K562 (cell line): ENCODE measurements around the gene SP6. TPM values are rescaled to one million over a fixed set of nuclear protein-coding genes. Genes with fewer than 3 reads are reported as not detected.

Source experiments
- BRD9 ChIP-seq: fragments of 450-650 bp; IDR thresholded peaks from 2 replicates; pipeline ENCODE4 v1.6.1; 2018; ENCODE audit warnings: low read depth; ENCODE audit not compliant: partially characterized antibody
- HNRNPL ChIP-seq: fragments of 200-400 bp; formaldehyde crosslinking; IDR thresholded peaks from 2 replicates; pipeline ENCODE4 v1.6.1; 2017; ENCODE audit warnings: low read depth, mild to moderate bottlenecking, low read length
- KDM2B ChIP-seq: fragments of 250-450 bp; sonication (Bioruptor Pico); IDR thresholded peaks from 2 replicates; pipeline ENCODE4 v1.8.0; 2021; ENCODE audit warnings: mild to moderate bottlenecking, moderate library complexity
- POLR2AphosphoS5 ChIP-seq: IDR thresholded peaks from 2 replicates; pipeline ENCODE4 v1.6.1; 2011; ENCODE audit warnings: mild to moderate bottlenecking, low read depth, low read length, moderate library complexity; ENCODE audit not compliant: control insufficient read depth, insufficient read depth
- PYGO2 ChIP-seq: fragments of 450-650 bp; IDR thresholded peaks from 2 replicates; pipeline ENCODE4 v1.6.1; 2016; ENCODE audit warnings: mild to moderate bottlenecking, missing genetic modification characterization, moderate library complexity, missing compliant biosample characterization
- STAG1 ChIP-seq: sonication (generic); formaldehyde crosslinking; IDR thresholded peaks from 2 replicates; pipeline ENCODE4 v1.5.0; 2020; ENCODE audit warnings: missing genetic modification reagents, borderline replicate concordance
- ZBTB17 ChIP-seq: fragments of 450-650 bp; formaldehyde crosslinking; IDR thresholded peaks from 2 replicates; pipeline ENCODE4 v1.4.0; 2020; ENCODE audit warnings: mild to moderate bottlenecking
- ZNF766 ChIP-seq: fragments of 200-800 bp; sonication (Bioruptor generic); conservative IDR thresholded peaks from 2 replicates; pipeline ENCODE4 v1.6.1; 2016; ENCODE audit warnings: missing genetic modification characterization, missing compliant biosample characterization
- polyA plus RNA-seq, 8 experiments: library from polyadenylated mRNA; depleted of rRNA in 4 of 8; stranded (reverse) in 5 of 8; unstranded in 3 of 8; fragments of >200 nt; fragmentation: Nextera tagmentation in 2 of 8; fragmentation: Illumina TruSeq in 1 of 8; extraction: Ambion mirVana in 2 of 8; extraction: Trizol in 1 of 8; gene quantifications; 2 replicates each; pipeline versions ENCODE4 v1.2.1 to v1.2.3, GENCODE V29; 2011 to 2014; ENCODE audit warnings: inconsistent platforms in 1 of 8, missing spikeins in 1 of 8
- total RNA-seq, 7 experiments: library from RNA; depleted of rRNA in 6 of 7; stranded (reverse); fragments of >200 nt in 6 of 7; fragmentation: Illumina TruSeq in 2 of 7; extraction: Trizol in 2 of 7; gene quantifications; 2 replicates each; pipeline versions ENCODE4 v1.2.1 to v1.2.3, GENCODE V29; 2011 to 2021; ENCODE audit warnings: low replicate concordance in 1 of 7
- TF ChIP-seq, protein P1 (sequence below): sonication (generic); formaldehyde crosslinking; IDR thresholded peaks from 2 replicates; pipeline ENCODE4 v1.8.1; 2023; ENCODE audit warnings: mild to moderate bottlenecking, missing genetic modification reagents
- TF ChIP-seq, protein P2 (sequence below): fragments of 250-450 bp; sonication (Bioruptor Pico); IDR thresholded peaks from 2 replicates; pipeline ENCODE4 v1.4.0; 2020; ENCODE audit warnings: borderline replicate concordance
- TF ChIP-seq, protein P3 (sequence below): IDR thresholded peaks from 2 replicates; pipeline ENCODE4 v1.6.1; 2011; ENCODE audit warnings: borderline replicate concordance, low read depth, mild to moderate bottlenecking, moderate library complexity, low read length; ENCODE audit not compliant: insufficient read depth, poor library complexity, severe bottlenecking
- TF ChIP-seq, protein P4 (sequence below): fragments of 450-650 bp; formaldehyde crosslinking; IDR thresholded peaks from 2 replicates; pipeline ENCODE4 v1.4.0; 2020; ENCODE audit warnings: mild to moderate bottlenecking, moderate library complexity

Gene SP6
- total and polyA plus RNA-seq, 9 of the 15 experiments (the other 6 are each of a cell fraction or from before 2014, with no cell fraction given): 0.11 to 7.9 (median 2.2) TPM

DNA sequence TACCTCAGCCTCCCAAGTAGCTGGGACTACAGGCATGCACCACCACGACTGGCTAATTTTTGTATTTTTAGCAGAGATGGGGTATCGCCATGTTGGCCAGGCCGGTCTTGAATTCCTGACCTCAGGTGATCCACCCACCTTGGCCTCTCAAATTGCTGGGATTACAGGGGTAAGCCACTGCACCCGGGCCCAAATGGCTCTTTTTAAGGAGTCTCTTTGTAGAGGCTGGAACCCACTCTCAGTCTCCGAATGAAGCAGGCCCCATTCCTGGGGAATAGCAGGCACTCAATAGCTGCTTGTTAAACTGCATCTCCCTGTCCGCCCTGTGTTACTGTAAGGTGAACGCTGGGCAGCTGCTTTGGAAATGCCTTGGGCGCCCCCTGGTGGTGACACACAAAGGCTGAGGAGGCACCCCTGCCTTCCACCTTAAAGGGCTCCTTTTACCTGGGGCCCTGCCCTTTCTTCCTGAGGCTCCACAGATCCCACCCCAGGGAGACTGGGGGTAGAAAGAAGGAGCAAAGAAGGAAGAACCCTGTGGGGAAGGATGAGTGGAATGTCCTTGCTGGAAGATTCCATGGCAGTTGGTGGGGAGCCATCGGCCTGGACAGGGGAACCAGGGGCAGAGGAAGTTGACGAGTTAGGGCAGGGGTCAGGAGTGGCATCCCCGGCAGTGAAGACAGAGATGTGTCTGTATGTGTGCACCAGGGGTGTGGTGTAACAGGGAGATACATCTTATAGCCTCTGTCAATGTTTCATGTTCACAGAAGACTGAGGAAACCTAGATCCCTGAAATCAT is 39.0 kb upstream of the SP6 start (continued):
- TF ChIP-seq, protein P1, sequence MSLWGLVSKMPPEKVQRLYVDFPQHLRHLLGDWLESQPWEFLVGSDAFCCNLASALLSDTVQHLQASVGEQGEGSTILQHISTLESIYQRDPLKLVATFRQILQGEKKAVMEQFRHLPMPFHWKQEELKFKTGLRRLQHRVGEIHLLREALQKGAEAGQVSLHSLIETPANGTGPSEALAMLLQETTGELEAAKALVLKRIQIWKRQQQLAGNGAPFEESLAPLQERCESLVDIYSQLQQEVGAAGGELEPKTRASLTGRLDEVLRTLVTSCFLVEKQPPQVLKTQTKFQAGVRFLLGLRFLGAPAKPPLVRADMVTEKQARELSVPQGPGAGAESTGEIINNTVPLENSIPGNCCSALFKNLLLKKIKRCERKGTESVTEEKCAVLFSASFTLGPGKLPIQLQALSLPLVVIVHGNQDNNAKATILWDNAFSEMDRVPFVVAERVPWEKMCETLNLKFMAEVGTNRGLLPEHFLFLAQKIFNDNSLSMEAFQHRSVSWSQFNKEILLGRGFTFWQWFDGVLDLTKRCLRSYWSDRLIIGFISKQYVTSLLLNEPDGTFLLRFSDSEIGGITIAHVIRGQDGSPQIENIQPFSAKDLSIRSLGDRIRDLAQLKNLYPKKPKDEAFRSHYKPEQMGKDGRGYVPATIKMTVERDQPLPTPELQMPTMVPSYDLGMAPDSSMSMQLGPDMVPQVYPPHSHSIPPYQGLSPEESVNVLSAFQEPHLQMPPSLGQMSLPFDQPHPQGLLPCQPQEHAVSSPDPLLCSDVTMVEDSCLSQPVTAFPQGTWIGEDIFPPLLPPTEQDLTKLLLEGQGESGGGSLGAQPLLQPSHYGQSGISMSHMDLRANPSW (CRISPR knock-in tag): no peak
- TF ChIP-seq HNRNPL (no peak), BRD9 (no peak), PYGO2 (tag) (no peak), ZNF766 (no peak), KDM2B (0 out of 2 replicates have a peak, but pooled peaks have one; percentile 50), STAG1 (CRISPR knock-in tag) (peak; percentile 96), POLR2AphosphoS5 (no peak), ZBTB17 (CRISPR knock-in tag) (no peak)
- TF ChIP-seq, protein P2, sequence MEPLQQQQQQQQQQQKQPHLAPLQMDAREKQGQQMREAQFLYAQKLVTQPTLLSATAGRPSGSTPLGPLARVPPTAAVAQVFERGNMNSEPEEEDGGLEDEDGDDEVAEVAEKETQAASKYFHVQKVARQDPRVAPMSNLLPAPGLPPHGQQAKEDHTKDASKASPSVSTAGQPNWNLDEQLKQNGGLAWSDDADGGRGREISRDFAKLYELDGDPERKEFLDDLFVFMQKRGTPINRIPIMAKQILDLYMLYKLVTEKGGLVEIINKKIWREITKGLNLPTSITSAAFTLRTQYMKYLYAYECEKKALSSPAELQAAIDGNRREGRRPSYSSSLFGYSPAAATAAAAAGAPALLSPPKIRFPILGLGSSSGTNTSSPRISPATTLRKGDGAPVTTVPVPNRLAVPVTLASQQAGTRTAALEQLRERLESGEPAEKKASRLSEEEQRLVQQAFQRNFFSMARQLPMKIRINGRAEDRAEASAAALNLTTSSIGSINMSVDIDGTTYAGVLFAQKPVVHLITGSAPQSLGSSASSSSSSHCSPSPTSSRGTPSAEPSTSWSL: no peak
- TF ChIP-seq, protein P3, sequence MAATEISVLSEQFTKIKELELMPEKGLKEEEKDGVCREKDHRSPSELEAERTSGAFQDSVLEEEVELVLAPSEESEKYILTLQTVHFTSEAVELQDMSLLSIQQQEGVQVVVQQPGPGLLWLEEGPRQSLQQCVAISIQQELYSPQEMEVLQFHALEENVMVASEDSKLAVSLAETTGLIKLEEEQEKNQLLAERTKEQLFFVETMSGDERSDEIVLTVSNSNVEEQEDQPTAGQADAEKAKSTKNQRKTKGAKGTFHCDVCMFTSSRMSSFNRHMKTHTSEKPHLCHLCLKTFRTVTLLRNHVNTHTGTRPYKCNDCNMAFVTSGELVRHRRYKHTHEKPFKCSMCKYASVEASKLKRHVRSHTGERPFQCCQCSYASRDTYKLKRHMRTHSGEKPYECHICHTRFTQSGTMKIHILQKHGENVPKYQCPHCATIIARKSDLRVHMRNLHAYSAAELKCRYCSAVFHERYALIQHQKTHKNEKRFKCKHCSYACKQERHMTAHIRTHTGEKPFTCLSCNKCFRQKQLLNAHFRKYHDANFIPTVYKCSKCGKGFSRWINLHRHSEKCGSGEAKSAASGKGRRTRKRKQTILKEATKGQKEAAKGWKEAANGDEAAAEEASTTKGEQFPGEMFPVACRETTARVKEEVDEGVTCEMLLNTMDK: peak; percentile 28
- TF ChIP-seq, protein P4, sequence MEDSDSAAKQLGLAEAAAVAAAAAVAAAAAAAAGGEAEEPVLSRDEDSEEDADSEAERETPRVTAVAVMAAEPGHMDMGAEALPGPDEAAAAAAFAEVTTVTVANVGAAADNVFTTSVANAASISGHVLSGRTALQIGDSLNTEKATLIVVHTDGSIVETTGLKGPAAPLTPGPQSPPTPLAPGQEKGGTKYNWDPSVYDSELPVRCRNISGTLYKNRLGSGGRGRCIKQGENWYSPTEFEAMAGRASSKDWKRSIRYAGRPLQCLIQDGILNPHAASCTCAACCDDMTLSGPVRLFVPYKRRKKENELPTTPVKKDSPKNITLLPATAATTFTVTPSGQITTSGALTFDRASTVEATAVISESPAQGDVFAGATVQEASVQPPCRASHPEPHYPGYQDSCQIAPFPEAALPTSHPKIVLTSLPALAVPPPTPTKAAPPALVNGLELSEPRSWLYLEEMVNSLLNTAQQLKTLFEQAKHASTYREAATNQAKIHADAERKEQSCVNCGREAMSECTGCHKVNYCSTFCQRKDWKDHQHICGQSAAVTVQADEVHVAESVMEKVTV (CRISPR knock-in tag): peak; percentile 99
